RWPE2 (cell line): ENCODE data around the gene MN1.

ENCODE experiments used
- ATAC-seq: fragments of 200-7000 bp; cut with Tn5 transposase; 3 replicates; pipeline ENCODE4 v1.9.1; 2021; ENCODE audit warnings: low read depth
- DNase-seq: peaks from one replicate; pipeline ENCODE4 v3.0.0-alpha.2; 2020; ENCODE audit warnings: low spot score
- H3K27ac ChIP-seq: fragments of 450-650 bp; 2 replicates; pipeline ENCODE4 v1.5.1; 2017; ENCODE audit warnings: mild to moderate bottlenecking; ENCODE audit not compliant: poor library complexity, severe bottlenecking
- H3K27me3 ChIP-seq: fragments of 250-450 bp; sonication (Bioruptor Pico); 2 replicates; pipeline ENCODE4 v1.5.1; 2021; ENCODE audit warnings: mild to moderate bottlenecking, moderate library complexity; ENCODE audit not compliant: insufficient read depth, poor library complexity, severe bottlenecking
- H3K36me3 ChIP-seq: fragments of 250-450 bp; sonication (Bioruptor Pico); 2 replicates; pipeline ENCODE4 v1.5.1; 2020; ENCODE audit warnings: low read depth, mild to moderate bottlenecking, moderate library complexity
- H3K4me1 ChIP-seq: fragments of 250-450 bp; sonication (Bioruptor Pico); 2 replicates; pipeline ENCODE4 v1.5.1; 2021; ENCODE audit warnings: mild to moderate bottlenecking, moderate library complexity; ENCODE audit not compliant: insufficient read depth, poor library complexity, severe bottlenecking
- H3K4me3 ChIP-seq: fragments of 250-450 bp; sonication (Bioruptor Pico); 2 replicates; pipeline ENCODE4 v1.5.1; 2021; ENCODE audit warnings: mild to moderate bottlenecking, moderate library complexity; ENCODE audit not compliant: severe bottlenecking
- H3K9me3 ChIP-seq: fragments of 250-450 bp; sonication (Bioruptor Pico); 2 replicates; pipeline ENCODE4 v1.5.1; 2021; ENCODE audit warnings: mild to moderate bottlenecking, moderate library complexity; ENCODE audit not compliant: severe bottlenecking
- CTCF ChIP-seq: fragments of 450-650 bp; IDR thresholded peaks from one replicate; pipeline ENCODE4 v1.5.1; 2017; ENCODE audit warnings: mild to moderate bottlenecking, moderate library complexity; ENCODE audit not compliant: poor library complexity, severe bottlenecking

The MN1 gene

GRCh38 chr22:27754247-27754887 lies 47.2 kb downstream of the MN1 start:
- H3K27ac ChIP-seq, result peak overlapping the region; percentile 73
- no peaks in the 10 kb centered on the region for H3K36me3 ChIP-seq
- no peak overlapping the region for H3K4me3 ChIP-seq
- no peaks in the 10 kb centered on the region for H3K27me3 ChIP-seq
- no peak for TF ChIP-seq CTCF
- ATAC-seq (peak; percentile 53), DNase-seq (peak; percentile 85)
- H3K9me3 ChIP-seq, result no peaks in the 10 kb centered on the region
- peaks cover 37% of the 10 kb centered on the region for H3K4me1 ChIP-seq

GRCh38 chr22:27752771-27753170 lies 48.8 kb downstream of the MN1 start:
- ATAC-seq, result peak; percentile 82
- peak overlapping the region; percentile 73 for H3K27ac ChIP-seq
- no peak for TF ChIP-seq CTCF

GRCh38 chr22:27752141-27752540 lies 49.4 kb downstream of the MN1 start:
- DNase-seq (no peak), ATAC-seq (no peak)
- peaks cover 59% of the 10 kb centered on the region for H3K4me1 ChIP-seq
- H3K36me3 ChIP-seq, result no peaks in the 10 kb centered on the region
- no peaks in the 10 kb centered on the region for H3K9me3 ChIP-seq
- no peak for TF ChIP-seq CTCF
- no peaks in the 10 kb centered on the region for H3K27me3 ChIP-seq
- H3K4me3 ChIP-seq, result no peak overlapping the region
- peak overlapping the region; percentile 73 for H3K27ac ChIP-seq

More at GRCh38 chr22:27752771-27753170, 48.8 kb downstream of the MN1 start:
- Histone ChIP-seq H3K4me3 (no peak overlapping the region), H3K27me3 (no peaks in the 10 kb centered on the region), H3K9me3 (no peaks in the 10 kb centered on the region), H3K36me3 (no peaks in the 10 kb centered on the region), H3K4me1 (peaks cover 53% of the 10 kb centered on the region)
- DNase-seq, result peak; percentile 90

GRCh38 chr22:27751277-27752070 lies 50.1 kb downstream of the MN1 start:
- no peaks in the 10 kb centered on the region for H3K27me3 ChIP-seq
- peaks cover 59% of the 10 kb centered on the region for H3K4me1 ChIP-seq
- TF ChIP-seq CTCF, result no peak
- no peak overlapping the region for H3K4me3 ChIP-seq
- no peaks in the 10 kb centered on the region for H3K36me3 ChIP-seq
- H3K27ac ChIP-seq, result peak overlapping the region; percentile 73
- ATAC-seq (no peak), DNase-seq (no peak)
- no peaks in the 10 kb centered on the region for H3K9me3 ChIP-seq
